Effector memory CD8-positive, alpha-beta T cell (primary cell): ENCODE results near the gene PRRC2B.
"Not testable (repeated sequence)": the region's sequence is repeated elsewhere in the genome, so short reads cannot be mapped to it uniquely, and the experiment has no call there.

ENCODE experiments used
- ATAC-seq: fragments of 150-1000 bp; cut with Tn5 transposase; replicated peaks from 2 replicates; pipeline ENCODE4 v1.10.0; 2021; ENCODE audit warnings: mild to moderate bottlenecking, moderate library complexity
- DNase-seq, 3 experiments: peaks; one replicate each; pipeline ENCODE4 v3.0.0; 2021
- H3K27ac Mint-ChIP-seq, 2 donors: one replicate each; pipeline ENCODE4 v1.8.0; 2022; ENCODE audit warnings: mild to moderate bottlenecking in 2 of 2, mixed read lengths in 2 of 2, moderate library complexity in 2 of 2
- H3K27me3 Mint-ChIP-seq, 2 donors: one replicate each; pipeline ENCODE4 v1.8.0; 2022; ENCODE audit warnings: mixed read lengths in 2 of 2
- H3K36me3 Mint-ChIP-seq: one replicate; pipeline ENCODE4 v1.8.0; 2022; ENCODE audit warnings: mild to moderate bottlenecking, moderate library complexity, mixed read lengths; ENCODE audit not compliant: insufficient read depth
- H3K4me1 Mint-ChIP-seq, 2 donors: one replicate each; pipeline ENCODE4 v1.8.0; 2022; ENCODE audit warnings: low read depth in 2 of 2, mixed read lengths in 2 of 2
- H3K4me3 Mint-ChIP-seq, 2 donors: one replicate each; pipeline ENCODE4 v1.8.0; 2022; ENCODE audit warnings: mild to moderate bottlenecking in 2 of 2, mixed read lengths in 2 of 2, moderate library complexity in 2 of 2
- H3K9me3 Mint-ChIP-seq, 2 donors: one replicate each; pipeline ENCODE4 v1.8.0; 2022; ENCODE audit warnings: mixed read lengths in 2 of 2

Gene PRRC2B

DNA sequence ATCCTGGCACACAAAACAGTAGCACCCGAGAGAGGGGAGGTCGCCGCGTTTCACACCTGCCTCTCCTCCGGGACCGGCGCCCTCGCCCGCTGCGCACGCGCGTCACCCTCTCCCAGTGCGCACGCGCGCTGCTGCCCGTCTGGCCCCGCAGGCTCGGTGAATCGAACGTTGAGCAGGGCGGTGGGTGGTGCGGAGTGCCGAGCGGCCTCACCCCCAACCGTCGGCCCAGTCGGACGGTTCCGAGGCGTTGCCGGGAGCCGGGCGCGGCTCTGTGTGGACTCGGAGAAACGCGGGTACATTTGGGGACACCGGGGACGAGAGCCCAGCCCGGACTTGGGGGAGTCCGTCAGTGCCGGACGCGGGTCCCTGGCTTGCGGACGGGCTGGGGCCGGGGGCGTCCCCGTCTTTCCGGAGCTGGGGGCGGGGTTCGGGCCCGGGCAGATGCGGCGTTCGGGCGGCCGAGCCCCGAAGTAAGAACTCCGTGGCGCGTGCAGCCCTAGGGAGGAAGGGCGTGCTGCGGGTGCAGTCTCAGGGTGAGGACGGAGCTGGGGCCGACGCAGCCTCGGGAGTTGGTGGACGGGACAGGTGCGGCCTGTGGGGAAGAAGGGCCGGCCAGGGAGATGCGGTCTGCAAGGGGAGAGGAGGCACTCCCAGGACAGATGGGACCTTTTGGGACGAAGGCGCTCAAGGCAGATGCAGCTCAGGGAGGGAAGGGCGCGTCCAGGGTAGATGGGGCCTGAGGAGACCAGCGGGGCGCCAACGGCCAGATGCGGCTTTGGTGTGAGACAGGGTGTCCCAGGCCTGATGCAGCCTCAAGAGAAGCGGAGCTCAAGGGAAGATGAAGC is 109.1 kb downstream of the PRRC2B start, which contains the start of gene POMT1:
Gene POMT1 (plus strand): TSS at position 138 of the 845 bp plus-strand sequence. CDS start 1,301 bp downstream, outside the sequence.
- Mint-ChIP-seq H3K4me3 (peak within 1 kb of the TSS; percentile 94 to 98), H3K36me3 (peaks cover 51% of the 10 kb centered on the region), H3K4me1 (peaks cover 47 to 52% of the 10 kb centered on the region in 2 donors), H3K27ac (peak within 1 kb of the TSS; percentile 62 to 69), H3K27me3 (no peaks in the 10 kb centered on the region), H3K9me3 (no peaks in the 10 kb centered on the region)
- DNase-seq = peak; percentile 79 to 86 (median 81)
- ATAC-seq = peak; percentile 46

DNA sequence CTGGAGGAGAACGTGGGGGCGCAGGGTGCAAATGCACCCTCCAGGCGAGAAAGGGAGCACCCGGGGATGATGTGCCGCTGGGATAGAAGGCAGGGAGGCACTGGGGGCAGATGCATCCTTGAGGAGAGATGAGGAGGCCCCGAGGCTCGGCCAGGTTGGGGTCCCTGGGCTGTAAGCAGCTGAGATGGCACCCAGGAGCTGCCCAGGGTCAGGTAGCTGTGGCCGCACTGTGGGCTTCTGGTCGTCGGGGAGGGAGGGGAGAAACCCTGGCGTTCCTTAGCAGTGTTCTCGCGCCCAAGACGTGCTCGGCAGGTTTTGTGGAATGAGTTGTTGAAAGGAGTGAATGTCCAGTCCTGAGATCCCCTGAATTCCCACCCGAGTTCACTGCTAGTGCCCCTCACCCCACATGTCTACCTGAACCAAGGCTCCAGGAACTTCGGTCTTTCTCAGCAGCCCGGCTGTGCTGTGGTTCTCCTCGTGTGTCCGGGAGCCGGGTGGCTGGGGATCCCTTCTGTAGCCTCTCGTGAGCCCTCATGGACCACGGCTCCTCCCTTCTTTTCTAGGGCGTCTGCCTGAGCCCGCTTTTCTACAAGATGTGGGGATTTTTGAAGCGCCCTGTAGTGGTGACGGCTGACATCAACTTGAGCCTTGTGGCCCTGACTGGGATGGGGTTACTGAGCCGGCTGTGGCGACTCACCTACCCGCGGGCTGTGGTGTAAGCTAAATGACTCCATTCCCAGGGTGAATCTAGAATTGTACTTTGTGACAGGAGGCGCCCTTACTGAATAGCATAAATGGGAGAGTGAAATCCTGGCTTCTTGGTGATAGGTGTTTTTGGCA is 110.0 kb downstream of the PRRC2B start:
- Mint-ChIP-seq H3K36me3 (peaks cover 45% of the 10 kb centered on the region), H3K4me3 (peak overlapping the region; percentile 94 to 98), H3K4me1 (peaks cover 43 to 47% of the 10 kb centered on the region in 2 donors), H3K27me3 (no peaks in the 10 kb centered on the region), H3K9me3 (no peaks in the 10 kb centered on the region), H3K27ac (peak overlapping the region; percentile 60 to 69)
- ATAC-seq (peak; percentile 51), DNase-seq (peak; percentile 40 to 58 (median 48))

DNA sequence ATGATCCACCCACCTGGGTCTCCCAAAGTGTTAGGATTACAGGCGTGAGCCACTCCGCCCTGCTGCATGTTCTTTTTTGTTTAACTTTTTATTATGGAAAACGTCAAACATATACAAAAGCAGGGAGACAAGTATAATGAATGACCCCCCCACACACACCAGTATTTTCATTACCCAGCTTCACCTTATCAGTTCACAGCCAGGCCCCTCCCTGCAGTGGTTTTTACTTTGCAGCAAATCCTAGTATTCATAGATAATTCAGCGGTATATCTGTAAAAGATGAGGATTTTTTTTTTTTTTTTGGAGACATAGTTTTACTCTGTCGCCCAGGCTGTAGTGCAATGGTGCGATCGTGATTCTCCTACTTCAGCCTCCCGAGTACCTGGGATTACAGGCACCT is 111.1 kb downstream of the PRRC2B start:
- Mint-ChIP-seq H3K4me3 (peak overlapping the region; percentile 49 to 94), H3K36me3 (peaks cover 38% of the 10 kb centered on the region), H3K9me3 (no peaks in the 10 kb centered on the region), H3K27me3 (no peaks in the 10 kb centered on the region), H3K27ac (peak overlapping the region in 1 of 2 donors; percentile 41), H3K4me1 (peaks cover 36 to 37% of the 10 kb centered on the region in 2 donors)
- no peak for DNase-seq
- no peak for ATAC-seq

DNA sequence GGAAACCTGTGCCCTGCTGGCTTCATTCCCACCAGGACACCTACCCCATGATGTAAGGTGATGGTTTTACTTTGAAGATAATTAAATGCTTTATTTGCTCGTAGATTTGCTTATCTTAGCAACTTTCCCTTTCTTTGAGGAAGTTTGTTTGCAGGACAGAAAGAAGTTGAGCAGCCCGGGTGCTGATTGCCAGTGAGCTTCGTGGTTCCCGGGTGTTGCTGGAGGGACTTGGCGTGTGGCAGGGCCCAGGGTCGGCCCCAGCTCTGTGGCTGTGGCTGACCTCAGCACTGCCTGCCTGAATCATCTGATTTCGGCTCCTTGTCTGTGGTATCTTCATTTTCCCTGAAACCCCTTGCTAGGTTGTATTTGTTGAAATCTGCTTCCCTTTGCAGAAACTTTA is 117.5 kb downstream of the PRRC2B start:
- Mint-ChIP-seq H3K27me3 (no peaks in the 10 kb centered on the region), H3K4me1 (peaks cover 2 to 6% of the 10 kb centered on the region in 2 donors), H3K9me3 (no peaks in the 10 kb centered on the region), H3K27ac (peak overlapping the region in 1 of 2 donors; percentile 20), H3K4me3 (no peak overlapping the region), H3K36me3 (peaks cover 33% of the 10 kb centered on the region)
- DNase-seq = no peak
- ATAC-seq = no peak

DNA sequence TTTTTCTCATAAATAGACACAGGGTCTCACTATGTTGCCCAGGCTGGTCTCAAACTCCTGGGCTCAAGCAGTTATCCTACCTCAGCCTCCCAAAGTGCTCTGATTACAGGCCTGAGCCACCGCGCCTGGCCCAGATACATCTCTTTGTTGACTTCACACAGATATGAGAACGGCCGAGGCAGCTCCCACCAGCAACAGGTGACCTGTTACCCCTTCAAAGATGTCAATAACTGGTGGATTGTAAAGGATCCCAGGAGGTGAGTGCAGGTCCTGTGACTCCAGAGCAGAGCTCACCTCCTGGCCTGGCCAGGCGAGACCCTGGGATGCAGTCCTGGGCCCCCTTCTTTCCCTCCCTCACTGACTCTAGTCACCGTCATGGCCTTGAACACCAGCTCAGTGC is 118.0 kb downstream of the PRRC2B start:
- Mint-ChIP-seq H3K27ac (peak overlapping the region in 1 of 2 donors; percentile 20), H3K27me3 (no peaks in the 10 kb centered on the region), H3K9me3 (no peaks in the 10 kb centered on the region), H3K4me3 (no peak overlapping the region), H3K36me3 (peaks cover 37% of the 10 kb centered on the region), H3K4me1 (peaks cover 2 to 6% of the 10 kb centered on the region in 2 donors)
- DNase-seq (no peak), ATAC-seq (no peak)

DNA sequence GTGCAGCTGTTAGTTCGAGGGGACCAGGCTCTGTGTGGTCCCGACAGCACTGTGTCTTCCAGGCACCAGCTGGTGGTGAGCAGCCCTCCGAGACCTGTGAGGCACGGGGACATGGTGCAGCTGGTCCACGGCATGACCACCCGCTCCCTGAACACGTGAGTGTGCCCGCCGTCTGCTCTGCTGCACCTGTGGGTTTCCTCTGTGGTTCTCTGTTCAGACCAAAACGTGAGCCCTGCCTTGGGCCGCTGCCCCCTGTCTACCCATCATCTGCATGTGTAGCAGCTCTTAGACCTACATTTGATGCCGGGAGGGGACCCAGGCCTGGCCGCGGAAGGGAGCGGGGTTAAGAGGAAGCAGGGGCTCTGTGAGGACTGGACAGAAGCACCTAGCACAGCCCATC is 119.3 kb downstream of the PRRC2B start:
- H3K36me3 Mint-ChIP-seq = peaks cover 41% of the 10 kb centered on the region
- no peak for DNase-seq

DNA sequence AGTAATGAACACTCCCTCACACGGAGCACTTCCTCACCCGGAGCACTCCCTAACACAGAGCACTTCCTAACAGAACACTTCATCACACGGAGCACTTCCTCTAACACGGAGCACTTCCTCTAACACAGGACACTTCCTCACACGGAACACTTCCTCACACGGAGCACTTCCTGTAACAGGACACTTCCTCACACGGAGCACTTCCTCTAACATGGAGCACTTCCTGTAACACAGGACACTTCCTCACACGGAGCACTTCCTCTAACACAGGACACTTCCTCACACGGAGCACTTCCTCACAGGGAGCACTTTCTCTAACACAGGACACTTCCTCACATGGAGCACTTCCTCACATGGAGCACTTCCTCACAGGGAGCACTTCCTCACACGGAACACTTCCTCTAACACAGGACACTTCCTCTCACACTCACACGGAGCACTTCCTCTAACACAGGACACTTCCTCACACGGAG is 121.7 kb downstream of the PRRC2B start:
- not testable (repeated sequence) for ATAC-seq, H3K9me3 Mint-ChIP-seq, DNase-seq, H3K4me1 Mint-ChIP-seq, H3K27me3 Mint-ChIP-seq, H3K4me3 Mint-ChIP-seq, H3K27ac Mint-ChIP-seq
- peaks cover 44% of the 10 kb centered on the region for H3K36me3 Mint-ChIP-seq

More for the DNA sequence above, 119.3 kb downstream of the PRRC2B start:
- Mint-ChIP-seq H3K27ac (no peak overlapping the region), H3K27me3 (no peaks in the 10 kb centered on the region), H3K4me1 (peaks cover 2 to 6% of the 10 kb centered on the region in 2 donors), H3K4me3 (no peak overlapping the region), H3K9me3 (no peaks in the 10 kb centered on the region)
- ATAC-seq = no peak

DNA sequence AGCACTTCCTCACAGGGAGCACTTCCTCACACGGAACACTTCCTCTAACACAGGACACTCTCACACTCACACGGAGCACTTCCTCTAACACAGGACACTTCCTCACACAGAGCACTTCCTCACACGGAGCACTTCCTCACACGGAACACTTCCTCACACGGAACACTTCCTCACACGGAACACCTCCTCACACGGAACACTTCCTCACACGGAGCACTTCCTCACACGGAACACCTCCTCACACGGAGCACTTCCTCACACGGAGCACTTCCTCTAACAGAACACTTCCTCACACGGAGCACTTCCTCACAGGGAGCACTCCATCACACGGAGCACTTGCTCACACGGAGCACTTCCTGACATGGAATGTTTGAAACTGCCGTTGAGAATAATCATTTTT is 122.2 kb downstream of the PRRC2B start:
- no peaks in the 10 kb centered on the region for H3K9me3 Mint-ChIP-seq
- no peak overlapping the region for H3K27ac Mint-ChIP-seq
- DNase-seq (no peak), ATAC-seq (no peak)
- H3K4me3 Mint-ChIP-seq = no peak overlapping the region
- no peaks in the 10 kb centered on the region for H3K27me3 Mint-ChIP-seq
- peaks cover 2 to 3% of the 10 kb centered on the region in 2 donors for H3K4me1 Mint-ChIP-seq
- peaks cover 41% of the 10 kb centered on the region for H3K36me3 Mint-ChIP-seq

DNA sequence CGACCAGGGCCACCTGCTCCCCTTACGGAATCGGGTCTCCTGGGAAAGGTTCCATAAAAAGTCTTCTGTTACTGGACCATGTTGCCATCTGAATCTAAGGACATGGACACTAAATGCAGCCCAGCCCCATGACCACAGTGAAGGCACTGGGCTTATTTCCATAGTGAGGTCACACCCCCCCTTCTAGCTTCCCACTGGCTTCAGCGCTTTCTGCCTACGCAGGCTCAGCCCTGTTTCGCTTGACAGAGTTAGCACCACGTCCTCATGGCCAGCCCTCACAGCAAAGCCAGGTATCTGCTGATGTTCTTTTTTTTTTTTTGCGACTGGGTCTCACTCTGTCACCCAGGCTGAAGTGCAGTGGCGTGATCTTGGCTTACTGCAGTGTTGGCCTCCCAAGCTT is 123.0 kb downstream of the PRRC2B start:
- ATAC-seq (no peak), DNase-seq (no peak)
- Mint-ChIP-seq H3K4me1 (peaks cover 2 to 3% of the 10 kb centered on the region in 2 donors), H3K27ac (no peak overlapping the region), H3K9me3 (no peaks in the 10 kb centered on the region), H3K4me3 (no peak overlapping the region), H3K27me3 (no peaks in the 10 kb centered on the region), H3K36me3 (peaks cover 37% of the 10 kb centered on the region)

DNA sequence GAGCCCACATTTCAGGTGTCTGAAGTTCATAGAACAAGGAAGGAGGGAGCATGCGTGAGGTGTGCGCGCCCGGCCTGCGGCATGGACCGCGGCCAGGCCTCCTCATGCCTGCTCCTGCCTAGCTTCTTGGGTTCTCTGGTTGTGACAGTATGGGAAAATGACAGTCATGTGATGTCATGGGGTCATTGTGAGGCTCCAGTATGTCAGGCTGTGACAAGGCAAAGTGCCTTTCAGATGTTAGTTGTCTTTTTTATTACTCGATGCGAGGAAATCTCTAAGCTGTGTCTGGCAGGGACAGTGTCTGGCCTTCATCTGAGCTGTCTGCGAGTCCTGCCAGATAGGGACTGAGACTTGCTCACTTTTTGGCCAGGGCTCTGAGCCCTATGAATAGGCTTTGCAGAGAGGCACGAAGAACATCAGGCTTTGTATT is 123.9 kb downstream of the PRRC2B start:
- ATAC-seq = no peak
- Mint-ChIP-seq H3K36me3 (peaks cover 33% of the 10 kb centered on the region), H3K27me3 (no peaks in the 10 kb centered on the region), H3K4me3 (no peak overlapping the region), H3K4me1 (peaks cover 0 to 2% of the 10 kb centered on the region in 2 donors), H3K27ac (peak overlapping the region in 1 of 2 donors; percentile 44), H3K9me3 (no peaks in the 10 kb centered on the region)
- no peak for DNase-seq

DNA sequence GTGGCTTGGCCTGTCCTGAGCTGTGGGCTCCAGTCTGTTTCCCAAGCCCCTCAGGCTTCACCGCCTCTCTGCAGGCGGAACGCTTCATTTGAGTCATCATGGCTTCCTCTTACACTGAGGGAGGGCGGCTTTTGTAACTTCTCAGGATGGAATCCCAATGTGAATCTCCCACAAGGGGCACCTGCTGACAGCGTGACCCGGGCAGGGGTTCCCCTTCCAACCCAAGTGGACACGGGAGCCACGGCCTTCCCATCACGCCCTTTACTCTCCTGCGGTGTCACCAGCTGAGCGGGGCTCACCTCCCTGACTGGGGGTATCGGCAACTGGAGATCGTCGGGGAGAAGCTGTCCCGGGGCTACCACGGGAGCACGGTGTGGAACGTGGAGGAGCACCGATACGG is 124.7 kb downstream of the PRRC2B start:
- peaks cover 37% of the 10 kb centered on the region for H3K36me3 Mint-ChIP-seq

DNA sequence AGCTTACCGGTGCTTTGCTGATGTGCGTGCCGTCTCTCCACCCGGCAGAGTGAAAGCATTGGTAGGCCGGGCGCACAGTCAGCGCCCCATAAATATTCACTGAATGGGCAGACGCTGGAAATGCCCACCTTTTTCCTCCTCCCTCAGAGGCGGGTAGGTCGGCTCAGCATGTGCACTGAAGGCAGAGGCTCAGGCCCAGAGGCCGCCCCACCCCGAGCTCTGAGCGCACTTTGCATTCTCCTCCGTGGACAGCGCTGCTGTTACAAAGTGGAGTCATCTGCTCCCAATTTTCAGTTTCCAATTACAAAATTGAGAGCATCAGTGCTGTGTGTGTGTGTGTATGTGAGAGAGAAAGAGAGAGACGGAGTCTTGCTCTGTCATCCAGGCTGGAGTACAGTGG is 126.6 kb downstream of the PRRC2B start:
- Mint-ChIP-seq H3K27ac (no peak overlapping the region), H3K4me1 (no peaks in the 10 kb centered on the region), H3K9me3 (no peaks in the 10 kb centered on the region), H3K4me3 (no peak overlapping the region), H3K36me3 (peaks cover 46% of the 10 kb centered on the region), H3K27me3 (no peaks in the 10 kb centered on the region)
- ATAC-seq (no peak), DNase-seq (no peak)

More for the DNA sequence above, 124.7 kb downstream of the PRRC2B start:
- H3K27me3 Mint-ChIP-seq = no peaks in the 10 kb centered on the region
- ATAC-seq (no peak), DNase-seq (no peak)
- no peaks in the 10 kb centered on the region for H3K4me1 Mint-ChIP-seq
- H3K4me3 Mint-ChIP-seq = no peak overlapping the region
- H3K9me3 Mint-ChIP-seq = no peaks in the 10 kb centered on the region
- peak overlapping the region; percentile 35 to 44 for H3K27ac Mint-ChIP-seq

DNA sequence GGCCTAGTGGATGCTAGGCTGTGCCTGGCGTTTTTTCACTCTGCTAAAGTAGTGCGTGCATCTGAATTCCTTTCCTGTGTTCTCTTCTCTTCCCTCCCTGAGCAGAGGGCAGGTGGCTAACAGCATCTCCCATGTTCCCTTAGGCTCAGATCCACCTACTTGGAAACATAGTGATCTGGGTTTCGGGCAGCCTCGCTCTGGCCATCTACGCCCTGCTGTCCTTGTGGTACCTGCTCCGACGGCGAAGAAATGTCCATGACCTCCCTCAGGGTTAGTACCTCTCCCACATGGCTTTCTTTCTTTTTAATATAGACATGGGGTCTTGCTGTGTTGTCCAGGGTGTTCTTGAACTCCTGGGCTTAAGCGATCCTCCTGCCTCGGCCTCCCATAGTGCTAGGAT is 127.3 kb downstream of the PRRC2B start:
- no peaks in the 10 kb centered on the region for H3K27me3 Mint-ChIP-seq
- ATAC-seq (no peak), DNase-seq (no peak)
- H3K36me3 Mint-ChIP-seq = peaks cover 52% of the 10 kb centered on the region
- peak overlapping the region in 1 of 2 donors; percentile 44 for H3K27ac Mint-ChIP-seq
- no peak overlapping the region for H3K4me3 Mint-ChIP-seq
- H3K9me3 Mint-ChIP-seq = no peaks in the 10 kb centered on the region
- H3K4me1 Mint-ChIP-seq = no peaks in the 10 kb centered on the region
